Astrocyte of the cerebellum (primary cell): Measurements from ENCODE around the gene CLCN6.

ENCODE experiments used
- DNase-seq: peaks from one replicate; pipeline ENCODE4 v3.0.0-alpha.2; 2011; ENCODE audit warnings: low read depth
- H3K4me3 ChIP-seq: 2 replicates; pipeline ENCODE4 v1.5.1; 2011; ENCODE audit warnings: mild to moderate bottlenecking, low read depth, low read length, moderate library complexity
- CTCF ChIP-seq: IDR thresholded peaks from 2 replicates; pipeline ENCODE4 v1.5.1; 2012; ENCODE audit warnings: low read length, low read depth, moderate library complexity, mild to moderate bottlenecking; ENCODE audit errors: missing control alignments
- in situ Hi-C: cut with HindIII; loops from 2 replicates; pipeline ENCODE4 v1.10.0; 2017; ENCODE audit warnings: low sequenced_read_pairs

The CLCN6 gene

DNA sequence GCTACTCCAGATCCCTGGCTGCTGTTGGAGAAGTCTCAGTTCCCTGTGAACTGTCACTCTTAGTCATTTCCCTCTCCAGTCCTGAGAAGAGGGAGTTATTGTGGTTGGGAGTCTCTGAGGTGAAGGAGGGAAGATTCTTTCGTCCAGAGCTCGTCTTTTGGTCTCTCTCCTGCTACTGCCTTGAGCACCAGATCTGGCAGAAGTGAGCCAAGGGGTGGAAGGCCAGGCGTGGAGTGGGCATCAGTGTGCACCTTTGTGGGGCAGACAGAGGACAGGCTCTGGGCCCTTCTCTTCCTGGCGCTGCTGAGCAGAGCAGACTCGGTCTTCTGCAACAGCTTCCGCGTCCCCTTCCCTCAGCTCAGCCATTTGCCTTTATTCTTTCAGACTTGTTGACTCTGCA is 19.1 kb downstream of the CLCN6 start:
- H3K4me3 ChIP-seq = no peak overlapping the region
- TF ChIP-seq CTCF = no peak
- in situ Hi-C loops = no loop called here
- no peak for DNase-seq

DNA sequence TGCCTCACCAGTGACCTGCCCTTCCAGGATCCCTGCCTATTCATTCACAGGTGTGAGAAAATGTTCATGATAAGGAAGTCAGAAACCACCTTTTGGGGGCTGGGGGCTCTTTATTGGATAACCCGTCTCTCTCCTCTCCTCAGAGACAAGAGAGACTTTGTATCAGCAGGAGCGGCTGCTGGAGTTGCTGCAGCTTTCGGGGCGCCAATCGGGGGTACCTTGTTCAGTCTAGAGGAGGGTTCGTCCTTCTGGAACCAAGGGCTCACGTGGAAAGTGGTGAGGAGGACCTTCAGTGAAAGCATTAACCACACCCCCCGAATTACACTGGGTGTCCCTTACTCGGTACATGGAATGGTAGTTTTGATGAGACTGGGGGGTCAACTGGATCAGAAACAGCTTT is 21.0 kb downstream of the CLCN6 start:
- no peak overlapping the region for H3K4me3 ChIP-seq
- in situ Hi-C loops = no loop called here
- DNase-seq = no peak
- TF ChIP-seq CTCF = no peak

- DNase-seq = no peak
- no peak for TF ChIP-seq CTCF
- in situ Hi-C loops = no loop called here
- no peak overlapping the region for H3K4me3 ChIP-seq
These were observed 22.5 kb downstream of the CLCN6 start for GRCh38 chr1:11828511-11828910.

GRCh38 chr1:11831945-11832725 is 26.1 kb downstream of the CLCN6 start:
- no peak for DNase-seq
- TF ChIP-seq CTCF = no peak
- H3K4me3 ChIP-seq = no peak overlapping the region
- in situ Hi-C loops = no loop called here

- no peak for TF ChIP-seq CTCF
- in situ Hi-C loops = no loop called here
- no peak for DNase-seq
- no peak overlapping the region for H3K4me3 ChIP-seq
These were observed 27.5 kb downstream of the CLCN6 start for GRCh38 chr1:11833497-11833896.

GRCh38 chr1:11833900-11834299 is 27.9 kb downstream of the CLCN6 start:
- in situ Hi-C loops = no loop called here
- DNase-seq = no peak
- no peak for TF ChIP-seq CTCF
- no peak overlapping the region for H3K4me3 ChIP-seq
